VCaP (cell line): ENCODE measurements around the gene TNIP2.
"Not testable (repeated sequence)": the region's sequence is repeated elsewhere in the genome, so short reads cannot be mapped to it uniquely, and the experiment has no call there.

Source experiments
- H3K27ac ChIP-seq: fragments of 450-650 bp; 2 replicates; pipeline ENCODE4 v1.5.1; 2017
- TF ChIP-seq, protein P1 (sequence below): fragments of 450-650 bp; conservative IDR thresholded peaks from 2 replicates; pipeline ENCODE4 v1.5.1; 2017; ENCODE audit warnings: mild to moderate bottlenecking, moderate library complexity

TNIP2 gene

DNA sequence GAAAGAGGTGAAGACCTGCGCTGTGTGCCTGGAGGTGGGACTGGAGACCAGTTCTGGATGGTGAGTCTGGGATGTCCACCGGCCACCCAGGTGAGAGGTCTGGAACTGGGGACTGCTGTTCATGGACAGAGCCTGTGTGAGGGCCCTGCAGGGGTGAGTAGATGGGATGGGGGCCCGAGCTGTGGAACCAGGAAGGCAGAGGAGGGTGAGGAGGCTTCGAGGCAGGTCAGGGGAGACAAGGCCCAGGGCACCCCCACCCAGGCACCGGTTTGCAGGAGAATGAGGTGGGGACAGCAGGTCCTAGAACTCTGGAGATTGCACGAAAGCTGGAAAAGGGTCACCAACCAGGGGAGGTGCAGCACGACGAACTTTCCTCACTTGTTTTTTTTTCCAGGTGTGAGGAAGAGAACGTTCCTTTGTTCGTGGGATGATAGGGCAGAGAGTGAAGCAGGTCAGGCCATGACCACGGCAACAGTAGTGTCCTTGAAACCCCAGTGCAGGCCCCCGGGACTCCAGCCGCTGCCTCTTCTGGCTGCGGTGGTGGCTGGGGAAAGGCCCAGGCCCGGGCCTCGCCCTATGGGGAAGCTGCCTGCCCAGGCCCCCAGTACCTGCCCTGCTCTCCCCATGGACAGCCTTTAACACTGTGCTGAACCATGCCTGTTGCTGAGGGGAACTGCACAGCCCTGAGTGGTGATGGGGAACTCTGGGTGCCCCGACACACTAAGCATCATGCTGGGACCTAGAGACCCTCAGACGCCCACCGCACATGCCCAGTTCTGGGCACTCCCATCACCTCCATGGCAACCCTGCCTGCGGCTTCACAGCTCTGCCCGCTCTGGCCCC, 22.9 kb downstream of the TNIP2 start:
- TF ChIP-seq, protein P1, sequence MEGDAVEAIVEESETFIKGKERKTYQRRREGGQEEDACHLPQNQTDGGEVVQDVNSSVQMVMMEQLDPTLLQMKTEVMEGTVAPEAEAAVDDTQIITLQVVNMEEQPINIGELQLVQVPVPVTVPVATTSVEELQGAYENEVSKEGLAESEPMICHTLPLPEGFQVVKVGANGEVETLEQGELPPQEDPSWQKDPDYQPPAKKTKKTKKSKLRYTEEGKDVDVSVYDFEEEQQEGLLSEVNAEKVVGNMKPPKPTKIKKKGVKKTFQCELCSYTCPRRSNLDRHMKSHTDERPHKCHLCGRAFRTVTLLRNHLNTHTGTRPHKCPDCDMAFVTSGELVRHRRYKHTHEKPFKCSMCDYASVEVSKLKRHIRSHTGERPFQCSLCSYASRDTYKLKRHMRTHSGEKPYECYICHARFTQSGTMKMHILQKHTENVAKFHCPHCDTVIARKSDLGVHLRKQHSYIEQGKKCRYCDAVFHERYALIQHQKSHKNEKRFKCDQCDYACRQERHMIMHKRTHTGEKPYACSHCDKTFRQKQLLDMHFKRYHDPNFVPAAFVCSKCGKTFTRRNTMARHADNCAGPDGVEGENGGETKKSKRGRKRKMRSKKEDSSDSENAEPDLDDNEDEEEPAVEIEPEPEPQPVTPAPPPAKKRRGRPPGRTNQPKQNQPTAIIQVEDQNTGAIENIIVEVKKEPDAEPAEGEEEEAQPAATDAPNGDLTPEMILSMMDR: no peak
- H3K27ac ChIP-seq: no peak overlapping the region

- no peak overlapping the region for H3K27ac ChIP-seq
- TF ChIP-seq, protein P1: no peak
Observed at GRCh38 chr4:2732526-2732925, 23.6 kb downstream of the TNIP2 start.

GRCh38 chr4:2731907-2732317, 24.2 kb downstream of the TNIP2 start:
- H3K27ac ChIP-seq: no peak overlapping the region

GRCh38 chr4:2729533-2729875, 26.6 kb downstream of the TNIP2 start:
- TF ChIP-seq, protein P1: no peak
- H3K27ac ChIP-seq: no peak overlapping the region

More at GRCh38 chr4:2731907-2732317, 24.2 kb downstream of the TNIP2 start:
- TF ChIP-seq, protein P1: no peak

DNA sequence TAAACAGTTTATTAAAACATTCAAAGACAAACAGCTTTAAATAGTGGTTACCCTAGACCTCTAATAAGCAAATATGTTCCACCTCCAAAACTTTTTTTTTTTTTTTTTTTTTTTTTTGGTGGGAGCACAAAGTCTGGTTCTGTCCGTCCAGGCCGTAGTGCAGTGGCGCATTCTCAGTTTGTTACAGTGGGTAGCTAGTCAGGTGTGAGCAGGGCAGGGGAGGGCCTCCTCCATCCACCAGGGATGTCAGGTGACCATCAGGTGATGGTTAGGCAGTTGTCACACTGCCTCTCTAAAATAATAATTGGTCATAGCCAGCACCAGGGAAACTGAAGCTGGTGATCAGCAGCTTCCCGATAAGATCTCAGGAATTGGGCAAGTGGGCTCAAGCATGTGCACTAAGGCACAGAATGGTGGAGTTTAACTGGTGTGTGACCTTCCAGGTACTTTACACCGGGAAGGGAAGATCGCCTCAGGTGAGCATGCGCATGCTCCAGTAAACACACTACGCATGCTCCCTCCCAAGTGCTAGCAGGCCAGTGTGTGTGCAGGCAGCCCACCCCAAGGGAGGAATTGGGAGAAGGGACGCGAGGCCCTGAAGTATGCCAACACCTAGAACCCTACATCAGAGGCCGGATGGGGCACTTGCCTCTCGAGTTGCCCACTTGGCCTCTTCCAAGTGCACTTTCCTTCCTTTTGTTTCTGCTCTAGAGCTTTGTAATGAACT, 27.2 kb downstream of the TNIP2 start:
- H3K27ac ChIP-seq: no peak overlapping the region
- TF ChIP-seq, protein P1: no peak

DNA sequence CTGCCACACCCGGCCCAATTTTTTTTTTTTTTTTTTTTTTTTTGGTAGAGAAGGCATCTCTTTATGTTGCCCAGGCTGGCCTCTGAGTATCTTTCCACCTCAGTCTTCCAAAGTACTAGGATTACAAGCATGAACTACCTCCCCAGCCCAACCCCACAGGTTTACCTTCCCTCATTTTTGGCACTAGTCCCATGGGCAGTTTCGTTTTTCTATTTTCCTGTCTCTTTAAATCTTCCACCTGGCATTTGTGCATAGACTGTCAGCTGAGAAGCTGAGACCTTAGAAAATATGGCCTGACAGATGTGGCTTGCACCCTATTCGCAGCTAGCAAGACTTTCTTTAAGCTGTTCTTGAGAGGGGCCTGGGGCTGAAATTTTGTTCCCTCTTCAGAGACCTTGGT, 27.9 kb downstream of the TNIP2 start:
- TF ChIP-seq, protein P1: no peak
- H3K27ac ChIP-seq: no peak overlapping the region

GRCh38 chr4:2726881-2727280, 29.3 kb downstream of the TNIP2 start:
- not testable (repeated sequence) for H3K27ac ChIP-seq

- TF ChIP-seq, protein P1: no peak
- H3K27ac ChIP-seq: no peak overlapping the region
Observed at GRCh38 chr4:2725380-2725779, 30.8 kb downstream of the TNIP2 start.
